Fibroblast of pulmonary artery (primary cell): ENCODE data around the gene SELENOM.
"Not testable (repeated sequence)": the region's sequence is repeated elsewhere in the genome, so short reads cannot be mapped to it uniquely, and the experiment has no call there.

ENCODE experiments used
- DNase-seq: peaks from one replicate; pipeline ENCODE4 v3.0.0-alpha.2; 2010; ENCODE audit warnings: low read depth
- H3K4me3 ChIP-seq: replicated peaks from 2 replicates; pipeline ENCODE4 v1.5.1; 2011; ENCODE audit warnings: low read depth, mild to moderate bottlenecking, control low read depth, low read length, moderate library complexity
- TF ChIP-seq, protein P1 (sequence below): IDR thresholded peaks from 2 replicates; pipeline ENCODE4 v1.5.1; 2011; ENCODE audit warnings: mild to moderate bottlenecking, control low read depth, low read length, inconsistent platforms; ENCODE audit errors: missing control alignments

Gene SELENOM

GRCh38 chr22:31097941-31098631 is 9.3 kb downstream of the SELENOM start:
- TF ChIP-seq, protein P1, sequence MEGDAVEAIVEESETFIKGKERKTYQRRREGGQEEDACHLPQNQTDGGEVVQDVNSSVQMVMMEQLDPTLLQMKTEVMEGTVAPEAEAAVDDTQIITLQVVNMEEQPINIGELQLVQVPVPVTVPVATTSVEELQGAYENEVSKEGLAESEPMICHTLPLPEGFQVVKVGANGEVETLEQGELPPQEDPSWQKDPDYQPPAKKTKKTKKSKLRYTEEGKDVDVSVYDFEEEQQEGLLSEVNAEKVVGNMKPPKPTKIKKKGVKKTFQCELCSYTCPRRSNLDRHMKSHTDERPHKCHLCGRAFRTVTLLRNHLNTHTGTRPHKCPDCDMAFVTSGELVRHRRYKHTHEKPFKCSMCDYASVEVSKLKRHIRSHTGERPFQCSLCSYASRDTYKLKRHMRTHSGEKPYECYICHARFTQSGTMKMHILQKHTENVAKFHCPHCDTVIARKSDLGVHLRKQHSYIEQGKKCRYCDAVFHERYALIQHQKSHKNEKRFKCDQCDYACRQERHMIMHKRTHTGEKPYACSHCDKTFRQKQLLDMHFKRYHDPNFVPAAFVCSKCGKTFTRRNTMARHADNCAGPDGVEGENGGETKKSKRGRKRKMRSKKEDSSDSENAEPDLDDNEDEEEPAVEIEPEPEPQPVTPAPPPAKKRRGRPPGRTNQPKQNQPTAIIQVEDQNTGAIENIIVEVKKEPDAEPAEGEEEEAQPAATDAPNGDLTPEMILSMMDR: no peak
- no peak overlapping the region for H3K4me3 ChIP-seq
- DNase-seq: no peak

DNA sequence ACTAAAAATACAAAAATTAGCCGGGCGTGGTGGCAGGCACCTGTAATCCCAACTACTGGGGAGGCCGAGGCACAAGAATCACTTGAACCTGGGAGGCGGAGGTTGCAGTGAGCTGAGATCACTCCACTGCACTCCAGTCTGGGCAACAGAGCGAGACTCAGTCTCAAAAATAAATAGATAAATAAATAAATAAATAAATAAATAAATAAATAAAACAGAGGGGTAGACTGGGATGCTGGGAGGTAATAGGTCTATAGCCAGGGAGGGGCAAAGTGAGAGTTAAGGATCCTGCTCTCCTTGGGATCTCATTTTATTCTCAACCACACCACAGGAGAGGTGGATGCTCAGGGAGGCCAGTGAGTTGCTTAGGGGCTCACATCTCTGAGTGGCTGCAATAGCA is 9.8 kb downstream of the SELENOM start:
- not testable (repeated sequence) for H3K4me3 ChIP-seq, DNase-seq

- no peak overlapping the region for H3K4me3 ChIP-seq
- TF ChIP-seq, protein P1: no peak
Observed at GRCh38 chr22:31096657-31097279, 10.6 kb downstream of the SELENOM start.

DNA sequence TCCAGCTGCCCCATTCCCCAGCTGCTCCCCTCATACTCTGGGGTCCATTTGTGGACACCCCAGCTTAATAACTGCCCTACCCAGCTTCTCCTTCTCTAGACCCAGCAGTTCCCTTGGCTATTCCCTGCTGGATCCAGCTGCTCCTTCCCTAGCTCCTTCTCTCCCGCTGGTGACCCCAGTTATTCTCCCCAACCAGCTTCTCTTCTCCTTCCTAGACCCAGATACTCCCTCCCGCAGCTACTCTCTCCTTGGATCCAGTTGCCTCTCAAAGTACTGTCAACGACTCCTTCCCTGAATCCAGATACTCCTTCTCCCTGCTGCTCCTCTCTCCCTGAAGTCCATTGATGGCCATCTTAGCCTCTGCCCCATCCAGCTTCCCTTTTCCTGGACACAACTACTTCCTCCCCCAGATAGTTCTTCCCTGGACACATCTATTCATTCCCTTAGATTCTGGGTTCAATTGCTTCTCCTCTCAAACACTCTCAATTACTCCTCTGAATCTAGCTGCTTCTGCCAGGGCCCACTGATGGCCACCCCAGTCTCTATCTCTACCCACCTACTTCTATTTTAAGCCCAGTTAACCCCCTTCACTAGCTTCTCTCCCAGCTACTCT is 11.6 kb downstream of the SELENOM start:
- no peak overlapping the region for H3K4me3 ChIP-seq
- TF ChIP-seq, protein P1: no peak
- no peak for DNase-seq

More at GRCh38 chr22:31096657-31097279, 10.6 kb downstream of the SELENOM start:
- no peak for DNase-seq

- no peak overlapping the region for H3K4me3 ChIP-seq
- TF ChIP-seq, protein P1: no peak
- no peak for DNase-seq
Observed at GRCh38 chr22:31094741-31095140, 12.6 kb downstream of the SELENOM start.

DNA sequence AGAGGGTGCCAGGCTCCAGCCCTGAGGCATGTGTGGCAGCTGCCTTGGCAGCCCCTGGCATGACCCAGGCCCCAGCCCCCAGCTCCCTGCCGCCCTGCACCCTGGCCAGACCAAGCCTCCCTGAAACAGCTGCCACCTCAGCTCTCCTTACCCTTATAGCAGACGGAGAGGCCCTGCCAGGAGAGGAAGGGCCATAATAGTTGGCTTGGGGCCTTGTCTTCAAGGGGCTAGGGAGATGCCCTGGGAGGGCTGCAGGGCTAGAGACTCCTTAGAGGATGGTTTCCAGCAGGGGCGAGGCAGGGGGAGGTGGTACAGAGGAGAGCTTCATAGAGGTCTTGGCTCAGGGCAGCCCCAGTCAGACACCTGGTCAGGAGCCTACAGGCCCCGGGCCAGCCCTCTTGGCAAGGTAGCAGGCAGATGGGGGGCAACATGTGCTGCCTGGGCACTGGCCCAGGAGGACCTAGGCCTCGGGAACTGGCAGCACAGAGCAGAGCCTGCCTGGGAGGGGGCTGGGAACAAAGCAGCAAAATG is 13.3 kb downstream of the SELENOM start:
- no peak for DNase-seq
- TF ChIP-seq, protein P1: no peak

GRCh38 chr22:31093086-31093850 is 14.1 kb downstream of the SELENOM start:
- no peak for DNase-seq
- TF ChIP-seq, protein P1: no peak
- H3K4me3 ChIP-seq: no peak overlapping the region

More for the DNA sequence above, 13.3 kb downstream of the SELENOM start:
- H3K4me3 ChIP-seq: no peak overlapping the region
